ENCODE measurements around the gene UBA6. TPM values are rescaled to one million over a fixed set of nuclear protein-coding genes. Genes with fewer than 3 reads are reported as not detected.

UBA6 gene
- total RNA-seq, 2 donors from 2014 or later, result 28.3 to 94.5 TPM

- H3K27ac ChIP-seq, result no peak overlapping the region
- DNase-seq (ENCODE audit: low spot score), result no peak
- H3K27me3 ChIP-seq (replicated peaks; ENCODE audit: insufficient read depth), result no peaks in the 10 kb centered on the region
- H3K36me3 ChIP-seq, result peaks cover 23% of the 10 kb centered on the region
- TF ChIP-seq CTCF (IDR thresholded peaks at IDR 0.05), result no peak
- H3K9me3 ChIP-seq, result no peaks in the 10 kb centered on the region
- no peak overlapping the region for H3K4me3 ChIP-seq
- ATAC-seq (ENCODE audit: insufficient number of reproducible peaks, low FRiP score, low read depth), result no peak
- no peaks in the 10 kb centered on the region for H3K4me1 ChIP-seq (ENCODE audit: control insufficient read depth in 1 of 2, low read depth in 2 of 2)
Observed at GRCh38 chr4:67616478-67616877, 84.5 kb downstream of the UBA6 start.

- ATAC-seq (ENCODE audit: insufficient number of reproducible peaks, low FRiP score, low read depth) (no peak), DNase-seq (ENCODE audit: low spot score) (no peak)
- Histone ChIP-seq H3K27ac (no peak overlapping the region), H3K27me3 (replicated peaks; ENCODE audit: insufficient read depth) (no peaks in the 10 kb centered on the region), H3K9me3 (no peaks in the 10 kb centered on the region), H3K36me3 (peaks cover 14% of the 10 kb centered on the region), H3K4me3 (no peak overlapping the region), H3K4me1 (ENCODE audit: control insufficient read depth in 1 of 2, low read depth in 2 of 2) (no peaks in the 10 kb centered on the region)
- no peak for TF ChIP-seq CTCF (IDR thresholded peaks at IDR 0.05)
Observed at GRCh38 chr4:67615119-67615518, 85.8 kb downstream of the UBA6 start.

- ATAC-seq (ENCODE audit: insufficient number of reproducible peaks, low FRiP score, low read depth) (no peak), DNase-seq (ENCODE audit: low spot score) (no peak)
- no peak overlapping the region for H3K27ac ChIP-seq
- no peaks in the 10 kb centered on the region for H3K9me3 ChIP-seq
- H3K4me1 ChIP-seq (ENCODE audit: control insufficient read depth in 1 of 2, low read depth in 2 of 2), result no peaks in the 10 kb centered on the region
- peaks cover 12% of the 10 kb centered on the region for H3K36me3 ChIP-seq
- no peak overlapping the region for H3K4me3 ChIP-seq
- no peaks in the 10 kb centered on the region for H3K27me3 ChIP-seq (replicated peaks; ENCODE audit: insufficient read depth)
- no peak for TF ChIP-seq CTCF (IDR thresholded peaks at IDR 0.05)
Observed at GRCh38 chr4:67614186-67614585, 86.8 kb downstream of the UBA6 start.

GRCh38 chr4:67608027-67608426 lies 92.9 kb downstream of the UBA6 start:
- H3K27me3 ChIP-seq (replicated peaks; ENCODE audit: insufficient read depth), result no peaks in the 10 kb centered on the region
- no peak for ATAC-seq (ENCODE audit: insufficient number of reproducible peaks, low FRiP score, low read depth)

GRCh38 chr4:67604749-67605148 lies 96.2 kb downstream of the UBA6 start:
- H3K36me3 ChIP-seq, result no peaks in the 10 kb centered on the region
- DNase-seq (ENCODE audit: low spot score) (no peak), ATAC-seq (ENCODE audit: insufficient number of reproducible peaks, low FRiP score, low read depth) (no peak)
- H3K4me1 ChIP-seq (ENCODE audit: control insufficient read depth in 1 of 2, low read depth in 2 of 2), result no peaks in the 10 kb centered on the region
- no peak overlapping the region for H3K27ac ChIP-seq
- no peak for TF ChIP-seq CTCF (IDR thresholded peaks at IDR 0.05)
- H3K27me3 ChIP-seq (replicated peaks; ENCODE audit: insufficient read depth), result no peaks in the 10 kb centered on the region
- H3K9me3 ChIP-seq, result no peaks in the 10 kb centered on the region
- H3K4me3 ChIP-seq, result no peak overlapping the region

More at GRCh38 chr4:67608027-67608426, 92.9 kb downstream of the UBA6 start:
- Histone ChIP-seq H3K9me3 (no peaks in the 10 kb centered on the region), H3K4me3 (no peak overlapping the region), H3K4me1 (ENCODE audit: control insufficient read depth in 1 of 2, low read depth in 2 of 2) (no peaks in the 10 kb centered on the region), H3K36me3 (no peaks in the 10 kb centered on the region), H3K27ac (no peak overlapping the region)
- no peak for TF ChIP-seq CTCF (IDR thresholded peaks at IDR 0.05)
- no peak for DNase-seq (ENCODE audit: low spot score)
